Activated effector memory CD4-positive, alpha-beta T cell treated with Interleukin-2 at 50 U/mL for 16 hours (primary cell): ENCODE data around the gene ATXN7L1.

Experiments used
- DNase-seq: peaks from one replicate; pipeline ENCODE4 v3.0.0-alpha.2; 2020

ATXN7L1 gene

DNA sequence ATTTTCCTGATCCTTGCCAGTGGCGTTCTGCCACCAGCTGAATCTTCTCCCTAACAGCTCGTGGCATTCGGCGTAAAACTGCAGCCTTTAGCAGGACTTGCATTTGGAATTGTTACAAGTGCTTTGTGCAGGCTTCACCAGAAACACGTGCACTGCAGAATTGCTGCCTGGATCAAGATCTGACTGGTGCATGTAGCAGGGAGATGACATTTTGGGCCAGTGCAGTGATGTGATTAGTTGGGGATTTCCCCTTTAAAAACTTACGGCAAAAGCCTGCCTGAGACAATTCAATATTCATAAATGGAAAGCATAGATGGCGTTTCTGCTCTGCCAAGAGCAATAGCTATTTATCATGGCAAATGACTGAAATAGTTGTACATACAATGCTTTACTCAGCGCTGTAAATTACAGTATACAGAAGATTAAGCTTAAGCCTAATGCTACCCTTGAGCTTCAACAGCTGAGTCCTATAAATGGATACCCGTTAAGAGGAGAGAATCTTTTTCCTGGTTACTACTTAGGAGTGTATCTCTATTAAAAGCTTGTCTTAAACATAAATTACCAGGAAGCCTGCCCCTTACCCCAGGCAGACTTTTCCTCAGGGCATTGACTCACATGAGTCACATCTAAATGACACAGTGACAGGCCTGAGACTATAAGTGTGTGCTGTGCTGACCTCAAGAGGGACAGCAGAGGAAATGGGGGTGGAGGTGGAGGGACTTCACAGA lies 106.3 kb downstream of the ATXN7L1 start:
- DNase-seq, result no peak

- no peak for DNase-seq
These were observed 107.4 kb downstream of the ATXN7L1 start for GRCh38 chr7:105768898-105769507.

GRCh38 chr7:105768117-105768516 lies 108.3 kb downstream of the ATXN7L1 start:
- no peak for DNase-seq

GRCh38 chr7:105766421-105767073 lies 109.9 kb downstream of the ATXN7L1 start:
- DNase-seq, result no peak

GRCh38 chr7:105765846-105766245 lies 110.6 kb downstream of the ATXN7L1 start:
- no peak for DNase-seq

GRCh38 chr7:105764506-105764905 lies 111.9 kb downstream of the ATXN7L1 start:
- DNase-seq, result no peak

- peak; percentile 10 for DNase-seq
These were observed 115.6 kb downstream of the ATXN7L1 start for GRCh38 chr7:105760551-105761447.

- DNase-seq, result no peak
These were observed 116.5 kb downstream of the ATXN7L1 start for GRCh38 chr7:105759670-105760550.

- no peak for DNase-seq
These were observed 120.0 kb downstream of the ATXN7L1 start for GRCh38 chr7:105756367-105756766.

DNA sequence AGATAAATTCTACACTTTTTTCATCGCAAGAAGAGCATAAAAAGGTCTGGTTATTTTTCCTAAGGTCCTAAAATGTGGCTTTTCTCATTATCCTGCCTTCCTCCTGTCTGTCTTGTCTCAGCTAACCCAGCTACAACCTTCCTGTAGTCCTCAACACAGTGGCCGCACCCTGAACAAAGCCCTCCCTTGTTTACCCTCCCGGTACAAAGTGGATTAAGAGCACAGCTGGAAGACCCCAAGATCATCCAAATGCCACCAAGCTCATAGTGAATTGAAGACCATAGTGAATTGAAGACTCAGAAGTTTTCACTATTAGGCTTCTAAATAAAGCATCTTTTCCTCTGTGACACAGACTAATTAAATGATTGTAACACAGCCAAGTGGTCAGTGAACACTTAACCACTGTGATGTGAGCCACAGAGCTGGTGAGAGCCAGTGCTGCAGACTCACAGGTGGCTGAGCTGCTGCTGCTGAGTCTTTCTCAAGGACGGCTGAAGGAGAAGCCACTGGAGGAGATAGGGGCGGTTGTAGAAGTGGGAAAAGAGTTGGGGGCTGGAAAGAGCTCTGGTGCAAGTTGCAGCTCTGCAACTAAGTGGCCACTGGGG lies 123.6 kb downstream of the ATXN7L1 start:
- no peak for DNase-seq

- DNase-seq, result no peak
These were observed 125.3 kb downstream of the ATXN7L1 start for GRCh38 chr7:105751054-105751453.

- no peak for DNase-seq
These were observed 127.7 kb downstream of the ATXN7L1 start for GRCh38 chr7:105748701-105749100.

DNA sequence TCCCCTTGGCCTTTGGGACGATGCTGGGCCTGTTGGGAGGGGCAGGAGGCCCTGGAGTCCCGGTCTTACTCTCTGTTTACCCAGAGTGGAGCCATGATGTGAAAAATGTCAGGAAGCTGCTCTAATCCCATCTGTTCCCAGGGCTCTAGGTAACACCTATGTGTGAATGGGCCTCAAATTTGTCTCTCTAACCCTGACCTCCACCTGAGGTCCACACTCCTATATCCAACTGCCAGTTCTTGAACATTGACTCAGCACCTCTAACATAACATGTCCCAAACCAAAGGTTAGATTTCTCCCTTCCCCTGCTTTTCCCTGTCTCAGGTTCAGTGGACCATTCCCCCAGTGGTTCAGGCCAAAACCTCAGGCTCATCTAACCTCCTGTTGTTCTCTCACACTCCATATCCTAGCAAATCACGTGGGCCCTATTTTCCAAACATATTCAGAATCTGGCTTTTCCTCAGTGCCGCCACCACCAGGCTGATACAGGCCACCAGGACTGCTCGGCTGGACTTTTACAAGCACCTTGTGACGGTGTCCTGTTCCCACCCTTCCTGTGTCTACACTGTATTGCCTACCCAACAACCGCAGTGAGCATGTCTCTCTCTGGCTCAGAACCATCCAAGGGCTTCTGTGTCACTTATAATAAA lies 130.6 kb downstream of the ATXN7L1 start:
- no peak for DNase-seq

- no peak for DNase-seq
These were observed 132.1 kb downstream of the ATXN7L1 start for GRCh38 chr7:105744258-105744657.

GRCh38 chr7:105743351-105744090 lies 132.9 kb downstream of the ATXN7L1 start:
- no peak for DNase-seq

GRCh38 chr7:105742787-105743186 lies 133.6 kb downstream of the ATXN7L1 start:
- DNase-seq, result no peak

GRCh38 chr7:105741982-105742381 lies 134.4 kb downstream of the ATXN7L1 start:
- DNase-seq, result no peak

DNA sequence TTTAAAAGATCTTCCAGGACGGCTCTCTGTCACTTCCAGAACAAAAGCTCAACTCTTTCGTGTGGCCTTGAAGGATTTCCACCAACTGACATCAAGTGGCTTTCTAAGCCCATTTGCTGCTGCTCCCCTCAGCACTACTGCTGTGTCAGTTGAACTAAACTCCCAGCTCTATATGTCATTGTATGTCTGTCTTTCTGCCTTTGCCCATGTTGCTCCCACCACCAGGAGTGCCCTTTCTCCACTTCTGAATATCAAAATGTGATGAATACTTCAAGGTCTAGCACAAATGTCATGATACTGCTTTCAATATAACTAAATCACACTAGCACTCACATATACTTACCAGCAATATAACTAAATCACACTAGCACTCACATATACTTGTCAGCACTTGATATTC lies 138.3 kb downstream of the ATXN7L1 start:
- no peak for DNase-seq

- DNase-seq, result no peak
These were observed 142.2 kb downstream of the ATXN7L1 start for GRCh38 chr7:105734233-105734632.

- DNase-seq, result no peak
These were observed 145.4 kb downstream of the ATXN7L1 start for GRCh38 chr7:105731042-105731441.
